ENCODE results near the gene ITGB7.
"Not testable (repeated sequence)": the region's sequence is repeated elsewhere in the genome, so short reads cannot be mapped to it uniquely, and the experiment has no call there.

Gene ITGB7

DNA sequence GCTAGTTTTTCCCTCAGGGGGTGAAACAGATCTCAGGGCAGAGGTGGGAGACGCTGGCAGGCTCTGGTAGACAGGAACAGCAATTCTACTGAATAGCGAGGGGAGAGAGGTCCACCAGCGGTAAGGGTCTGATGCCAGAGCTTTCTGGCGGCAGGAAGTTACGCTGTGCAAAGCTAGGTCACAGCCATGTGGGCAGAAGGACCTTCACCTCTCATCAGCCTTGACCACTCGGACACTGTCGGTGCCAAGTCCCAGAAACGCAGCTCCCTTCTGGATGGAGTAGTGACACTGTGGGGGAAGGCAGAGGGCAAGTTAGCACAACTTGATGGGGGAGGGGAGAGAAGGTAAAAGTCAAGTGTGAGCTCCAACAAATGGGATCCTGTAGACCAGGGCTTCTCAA lies 36.8 kb downstream of the ITGB7 start:
- no peaks in the 10 kb centered on the region for H3F3A ChIP-seq (ENCODE audit: insufficient read depth, low read length)
- no peaks in the 10 kb centered on the region for H3K9me3 ChIP-seq (replicated peaks; ENCODE audit: insufficient read depth, low read length)
- H4K20me1 ChIP-seq (ENCODE audit: insufficient read depth, low read length) = no peaks in the 10 kb centered on the region
- H3K27ac ChIP-seq (ENCODE audit: low read length) = no peak overlapping the region
- H3K4me2 ChIP-seq (ENCODE audit: low read depth, low read length) = no peak overlapping the region
- no peaks in the 10 kb centered on the region for H3K79me2 ChIP-seq (ENCODE audit: low read length)
- H3K4me3 ChIP-seq (ENCODE audit: low read length) = no peak overlapping the region
- TF ChIP-seq EZH2phosphoT487 (IDR thresholded peaks at IDR 0.05; ENCODE audit: low read length) (no peak), EZH2 (optimal IDR thresholded peaks at IDR 0.05; ENCODE audit: low read depth, low read length) (no peak)
- TF ChIP-seq, protein P1, sequence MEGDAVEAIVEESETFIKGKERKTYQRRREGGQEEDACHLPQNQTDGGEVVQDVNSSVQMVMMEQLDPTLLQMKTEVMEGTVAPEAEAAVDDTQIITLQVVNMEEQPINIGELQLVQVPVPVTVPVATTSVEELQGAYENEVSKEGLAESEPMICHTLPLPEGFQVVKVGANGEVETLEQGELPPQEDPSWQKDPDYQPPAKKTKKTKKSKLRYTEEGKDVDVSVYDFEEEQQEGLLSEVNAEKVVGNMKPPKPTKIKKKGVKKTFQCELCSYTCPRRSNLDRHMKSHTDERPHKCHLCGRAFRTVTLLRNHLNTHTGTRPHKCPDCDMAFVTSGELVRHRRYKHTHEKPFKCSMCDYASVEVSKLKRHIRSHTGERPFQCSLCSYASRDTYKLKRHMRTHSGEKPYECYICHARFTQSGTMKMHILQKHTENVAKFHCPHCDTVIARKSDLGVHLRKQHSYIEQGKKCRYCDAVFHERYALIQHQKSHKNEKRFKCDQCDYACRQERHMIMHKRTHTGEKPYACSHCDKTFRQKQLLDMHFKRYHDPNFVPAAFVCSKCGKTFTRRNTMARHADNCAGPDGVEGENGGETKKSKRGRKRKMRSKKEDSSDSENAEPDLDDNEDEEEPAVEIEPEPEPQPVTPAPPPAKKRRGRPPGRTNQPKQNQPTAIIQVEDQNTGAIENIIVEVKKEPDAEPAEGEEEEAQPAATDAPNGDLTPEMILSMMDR (IDR thresholded peaks at IDR 0.05; ENCODE audit: low read length) = no peak
- no peaks in the 10 kb centered on the region for H3K36me3 ChIP-seq (replicated peaks; ENCODE audit: insufficient read depth, low read length)
- no peak overlapping the region for H3K9ac ChIP-seq (ENCODE audit: low read length)
- no peak overlapping the region for H2AFZ ChIP-seq (ENCODE audit: low read length)
- H3K4me1 ChIP-seq (ENCODE audit: low read length) = 0 out of 2 replicates have a peak, but pooled peaks cover 4% of the 10 kb centered on the region
- H3K27me3 ChIP-seq (replicated peaks; ENCODE audit: insufficient read depth, low read length) = no peaks in the 10 kb centered on the region
- H3K9me2 ChIP-seq (replicated peaks; ENCODE audit: insufficient read depth, low read length) = no peaks in the 10 kb centered on the region
- no peak for DNase-seq

GRCh38 chr12:53169644-53170043 lies 37.4 kb downstream of the ITGB7 start:
- Histone ChIP-seq H3K4me3 (ENCODE audit: low read length) (no peak overlapping the region), H3K36me3 (replicated peaks; ENCODE audit: insufficient read depth, low read length) (no peaks in the 10 kb centered on the region), H3K79me2 (ENCODE audit: low read length) (no peaks in the 10 kb centered on the region), H3K9me2 (replicated peaks; ENCODE audit: insufficient read depth, low read length) (no peaks in the 10 kb centered on the region), H3K9ac (ENCODE audit: low read length) (no peak overlapping the region), H3K4me2 (ENCODE audit: low read depth, low read length) (no peak overlapping the region), H4K20me1 (ENCODE audit: insufficient read depth, low read length) (no peaks in the 10 kb centered on the region), H3F3A (ENCODE audit: insufficient read depth, low read length) (no peaks in the 10 kb centered on the region), H3K9me3 (replicated peaks; ENCODE audit: insufficient read depth, low read length) (no peaks in the 10 kb centered on the region), H3K27me3 (replicated peaks; ENCODE audit: insufficient read depth, low read length) (no peaks in the 10 kb centered on the region), H2AFZ (ENCODE audit: low read length) (no peak overlapping the region), H3K27ac (ENCODE audit: low read length) (no peak overlapping the region), H3K4me1 (ENCODE audit: low read length) (no peaks in the 10 kb centered on the region)
- TF ChIP-seq EZH2 (optimal IDR thresholded peaks at IDR 0.05; ENCODE audit: low read depth, low read length) (no peak), EZH2phosphoT487 (IDR thresholded peaks at IDR 0.05; ENCODE audit: low read length) (no peak)
- TF ChIP-seq, protein P1 (IDR thresholded peaks at IDR 0.05; ENCODE audit: low read length) = no peak
- DNase-seq = no peak

GRCh38 chr12:53166837-53167236 lies 40.2 kb downstream of the ITGB7 start:
- no peaks in the 10 kb centered on the region for H3K79me2 ChIP-seq (ENCODE audit: low read length)
- no peak overlapping the region for H3K4me3 ChIP-seq (ENCODE audit: low read length)
- H2AFZ ChIP-seq (ENCODE audit: low read length) = no peak overlapping the region
- TF ChIP-seq EZH2 (optimal IDR thresholded peaks at IDR 0.05; ENCODE audit: low read depth, low read length) = no peak
- TF ChIP-seq EZH2phosphoT487 (IDR thresholded peaks at IDR 0.05; ENCODE audit: low read length) = no peak
- TF ChIP-seq, protein P1 (IDR thresholded peaks at IDR 0.05; ENCODE audit: low read length) = no peak
- no peaks in the 10 kb centered on the region for H3K9me2 ChIP-seq (replicated peaks; ENCODE audit: insufficient read depth, low read length)
- no peak overlapping the region for H3K27ac ChIP-seq (ENCODE audit: low read length)
- H3K9ac ChIP-seq (ENCODE audit: low read length) = no peak overlapping the region
- H3K27me3 ChIP-seq (replicated peaks; ENCODE audit: insufficient read depth, low read length) = no peaks in the 10 kb centered on the region
- no peaks in the 10 kb centered on the region for H3K9me3 ChIP-seq (replicated peaks; ENCODE audit: insufficient read depth, low read length)
- no peaks in the 10 kb centered on the region for H3K36me3 ChIP-seq (replicated peaks; ENCODE audit: insufficient read depth, low read length)
- no peaks in the 10 kb centered on the region for H4K20me1 ChIP-seq (ENCODE audit: insufficient read depth, low read length)
- no peaks in the 10 kb centered on the region for H3K4me1 ChIP-seq (ENCODE audit: low read length)
- H3K4me2 ChIP-seq (ENCODE audit: low read depth, low read length) = no peak overlapping the region
- H3F3A ChIP-seq (ENCODE audit: insufficient read depth, low read length) = no peaks in the 10 kb centered on the region
- DNase-seq = no peak

DNA sequence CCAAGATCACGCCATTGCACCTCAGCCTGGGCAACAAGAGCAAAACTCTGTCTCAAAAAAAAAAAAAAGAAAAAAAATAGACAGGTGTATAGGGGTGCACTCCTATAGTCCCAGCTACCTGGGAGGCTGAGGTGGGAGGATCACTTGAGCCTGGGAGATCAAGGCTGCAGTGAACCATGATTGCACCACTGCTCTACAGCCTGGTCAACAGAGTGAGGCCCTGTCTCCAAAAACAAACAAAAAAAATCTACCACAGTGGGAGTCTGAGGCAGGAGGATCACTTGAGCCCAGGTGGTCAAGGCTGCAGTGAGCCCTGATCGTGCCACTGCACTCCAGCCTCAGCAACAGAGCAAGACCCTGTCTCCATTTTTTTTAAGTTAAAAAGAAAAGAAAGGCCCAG lies 44.0 kb downstream of the ITGB7 start:
- H3K9me2 ChIP-seq (replicated peaks; ENCODE audit: insufficient read depth, low read length); H2AFZ ChIP-seq (ENCODE audit: low read length); H3K4me2 ChIP-seq (ENCODE audit: low read depth, low read length); H3K4me1 ChIP-seq (ENCODE audit: low read length); H3F3A ChIP-seq (ENCODE audit: insufficient read depth, low read length); H4K20me1 ChIP-seq (ENCODE audit: insufficient read depth, low read length); H3K79me2 ChIP-seq (ENCODE audit: low read length); H3K9ac ChIP-seq (ENCODE audit: low read length); H3K27ac ChIP-seq (ENCODE audit: low read length); DNase-seq; H3K9me3 ChIP-seq (replicated peaks; ENCODE audit: insufficient read depth, low read length); H3K36me3 ChIP-seq (replicated peaks; ENCODE audit: insufficient read depth, low read length); H3K4me3 ChIP-seq (ENCODE audit: low read length); H3K27me3 ChIP-seq (replicated peaks; ENCODE audit: insufficient read depth, low read length): not testable (repeated sequence)

Measured in MM.1S (cell line).